ENCODE measurements around the gene TM4SF5.

TM4SF5 gene

GRCh38 chr17:4748686-4749085, 23.0 kb upstream of the TM4SF5 start:
- DNase-seq: no peak

- DNase-seq: no peak
Measured at GRCh38 chr17:4750606-4751005, 21.1 kb upstream of the TM4SF5 start.

GRCh38 chr17:4751932-4752331, 19.8 kb upstream of the TM4SF5 start:
- DNase-seq: no peak

- no peak for DNase-seq
Measured at GRCh38 chr17:4753392-4753791, 18.3 kb upstream of the TM4SF5 start.

GRCh38 chr17:4759776-4760236, 11.9 kb upstream of the TM4SF5 start:
- DNase-seq: no peak

GRCh38 chr17:4764595-4764994, 7.1 kb upstream of the TM4SF5 start:
- DNase-seq: no peak

- peak; percentile 36 for DNase-seq
Measured at GRCh38 chr17:4766201-4766600, 5.5 kb upstream of the TM4SF5 start.

- DNase-seq: no peak
Measured at GRCh38 chr17:4766723-4767122, 5.0 kb upstream of the TM4SF5 start.

- DNase-seq: no peak
Measured at GRCh38 chr17:4768298-4768697, 3.4 kb upstream of the TM4SF5 start.

GRCh38 chr17:4769628-4770027, 2.1 kb upstream of the TM4SF5 start:
- no peak for DNase-seq

GRCh38 chr17:4772235-4772613, 538 bp downstream of the TM4SF5 start:
- no peak for DNase-seq

GRCh38 chr17:4777969-4778760, 6.5 kb downstream of the TM4SF5 start:
- no peak for DNase-seq

GRCh38 chr17:4780325-4780955, 8.8 kb downstream of the TM4SF5 start:
- DNase-seq: no peak

- no peak for DNase-seq
Measured at GRCh38 chr17:4782652-4783051, 11.0 kb downstream of the TM4SF5 start.

- no peak for DNase-seq
Measured at GRCh38 chr17:4785311-4786105, 13.8 kb downstream of the TM4SF5 start.

GRCh38 chr17:4786106-4786511, 14.4 kb downstream of the TM4SF5 start, which contains the start of gene VMO1:
TSS of gene VMO1 (minus strand) at chr17:4786364. CDS start at chr17:4786352, 12 bp downstream.
- DNase-seq: no peak

GRCh38 chr17:4786516-4786915, 14.8 kb downstream of the TM4SF5 start:
- no peak for DNase-seq

GRCh38 chr17:4788159-4788806, 16.6 kb downstream of the TM4SF5 start:
- no peak for DNase-seq

- DNase-seq: no peak
Measured at GRCh38 chr17:4788807-4789700, 17.4 kb downstream of the TM4SF5 start, which contains the start of gene GLTPD2. TSS of gene GLTPD2 (plus strand) at chr17:4788964. CDS start at chr17:4789012, 48 bp downstream.

GRCh38 chr17:4789701-4789950, 17.9 kb downstream of the TM4SF5 start:
- DNase-seq: no peak

- DNase-seq: peak; percentile 89
Measured at GRCh38 chr17:4789951-4790704, 18.4 kb downstream of the TM4SF5 start.
